ENCODE results near the gene MGLL.
A peak's percentile ranks its signal among the peaks of the same experiment; 100 is the strongest.

DNA sequence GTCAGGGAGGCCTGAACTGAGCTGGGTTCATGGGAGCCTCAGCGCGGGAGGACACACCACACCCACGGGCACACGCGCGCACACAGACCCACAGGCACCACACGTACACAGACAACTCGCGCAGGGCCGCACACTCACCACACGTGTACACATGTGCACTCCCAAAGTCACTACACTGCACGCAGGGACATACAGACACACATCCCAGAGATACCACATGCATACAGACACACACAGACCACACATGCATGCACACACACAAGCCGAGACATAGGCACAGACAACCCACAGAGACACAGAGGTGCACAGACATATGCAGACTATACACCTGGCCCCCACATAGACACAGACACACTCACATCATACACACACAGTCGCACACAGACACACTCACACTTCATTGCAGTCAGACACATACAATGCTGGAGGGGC is 1.1 kb upstream of the MGLL start:
- TF ChIP-seq, protein P1, sequence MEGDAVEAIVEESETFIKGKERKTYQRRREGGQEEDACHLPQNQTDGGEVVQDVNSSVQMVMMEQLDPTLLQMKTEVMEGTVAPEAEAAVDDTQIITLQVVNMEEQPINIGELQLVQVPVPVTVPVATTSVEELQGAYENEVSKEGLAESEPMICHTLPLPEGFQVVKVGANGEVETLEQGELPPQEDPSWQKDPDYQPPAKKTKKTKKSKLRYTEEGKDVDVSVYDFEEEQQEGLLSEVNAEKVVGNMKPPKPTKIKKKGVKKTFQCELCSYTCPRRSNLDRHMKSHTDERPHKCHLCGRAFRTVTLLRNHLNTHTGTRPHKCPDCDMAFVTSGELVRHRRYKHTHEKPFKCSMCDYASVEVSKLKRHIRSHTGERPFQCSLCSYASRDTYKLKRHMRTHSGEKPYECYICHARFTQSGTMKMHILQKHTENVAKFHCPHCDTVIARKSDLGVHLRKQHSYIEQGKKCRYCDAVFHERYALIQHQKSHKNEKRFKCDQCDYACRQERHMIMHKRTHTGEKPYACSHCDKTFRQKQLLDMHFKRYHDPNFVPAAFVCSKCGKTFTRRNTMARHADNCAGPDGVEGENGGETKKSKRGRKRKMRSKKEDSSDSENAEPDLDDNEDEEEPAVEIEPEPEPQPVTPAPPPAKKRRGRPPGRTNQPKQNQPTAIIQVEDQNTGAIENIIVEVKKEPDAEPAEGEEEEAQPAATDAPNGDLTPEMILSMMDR (IDR thresholded peaks at IDR 0.05 in 8 of 11, conservative IDR thresholded peaks at IDR 0.05 in 3 of 11) = peak in 6 of 11 experiments; percentile 12 to 24 (median 17)
- TF ChIP-seq POLR2AphosphoS5 (IDR thresholded peaks at IDR 0.05) = no peak
- TF ChIP-seq POLR2A (IDR thresholded peaks at IDR 0.05) = no peak
